PC-3 (cell line): Measurements from ENCODE around the gene TTC28. TPM values are rescaled to one million over a fixed set of nuclear protein-coding genes. Genes with fewer than 3 reads are reported as not detected.
A peak's percentile ranks its signal among the peaks of the same experiment; 100 is the strongest.

Source experiments
- ATAC-seq: fragments of 200-7000 bp; cut with Tn5 transposase; 2 replicates; pipeline ENCODE4 v1.9.1; 2020; ENCODE audit warnings: mild to moderate bottlenecking, moderate library complexity
- BruUV-seq: library from RNA; stranded (reverse); fragments of 400-500 nt; replicated peaks from 2 replicates; lab custom pipeline; 2021; lab: Mats Ljungman, UMichigan
- CTCF ChIA-PET: fragments of 300-600 bp; sonication (Branson Sonifier 250); formaldehyde crosslinking; loops from one replicate; lab custom pipeline; 2022; ENCODE audit warnings: antibody characterized with exemption; lab: Charles Lee
- POLR2A ChIA-PET: fragments of 300-600 bp; sonication (Branson Sonifier 250); formaldehyde crosslinking; loops from one replicate; lab custom pipeline; 2022; ENCODE audit warnings: antibody characterized with exemption; ENCODE audit not compliant: unreplicated experiment; lab: Charles Lee
- DNase-seq: peaks from one replicate; pipeline ENCODE4 v3.0.0-alpha.2; 2015
- H2AFZ ChIP-seq: fragments of 300-600 bp; sonication (generic); 2 replicates; pipeline ENCODE4 v1.6.0; 2016; ENCODE audit warnings: antibody characterized with exemption, low read length
- H3F3A ChIP-seq: fragments of 300-600 bp; sonication (generic); one replicate; pipeline ENCODE4 v1.6.0; 2017; ENCODE audit warnings: antibody characterized with exemption, low read length, control low read depth, mild to moderate bottlenecking; ENCODE audit not compliant: unreplicated experiment
- H3K27ac ChIP-seq: fragments of 300-600 bp; sonication (generic); 2 replicates; pipeline ENCODE4 v1.5.1; 2016; ENCODE audit warnings: mild to moderate bottlenecking, low read length
- H3K27me3 ChIP-seq: fragments of 300-600 bp; sonication (generic); 2 replicates; pipeline ENCODE4 v1.6.1; 2016; ENCODE audit warnings: low read length, mixed read lengths
- H3K36me3 ChIP-seq: fragments of 300-600 bp; sonication (generic); 2 replicates; pipeline ENCODE4 v1.6.1; 2016; ENCODE audit warnings: low read depth, mixed run types, low read length, mixed read lengths
- H3K4me1 ChIP-seq: fragments of 300-600 bp; sonication (generic); 2 replicates; pipeline ENCODE4 v1.5.1; 2016; ENCODE audit warnings: low read length; ENCODE audit not compliant: insufficient read depth
- H3K4me2 ChIP-seq: fragments of 300-600 bp; sonication (generic); 2 replicates; pipeline ENCODE4 v1.6.0; 2016; ENCODE audit warnings: low read length
- H3K4me3 ChIP-seq: fragments of 300-600 bp; sonication (generic); 2 replicates; pipeline ENCODE4 v1.5.1; 2016; ENCODE audit warnings: mild to moderate bottlenecking, low read length, mixed read lengths
- H3K79me2 ChIP-seq: fragments of 300-600 bp; sonication (generic); 2 replicates; pipeline ENCODE4 v1.6.1; 2017; ENCODE audit warnings: low read length, mixed read lengths
- H3K9ac ChIP-seq: fragments of 300-600 bp; sonication (generic); 2 replicates; pipeline ENCODE4 v1.6.0; 2016; ENCODE audit warnings: mild to moderate bottlenecking, low read length
- H3K9me2 ChIP-seq: fragments of 300-600 bp; sonication (generic); replicated peaks from 2 replicates; pipeline ENCODE4 v1.6.1; 2016; ENCODE audit warnings: mixed run types, low read length, mixed read lengths
- H3K9me3 ChIP-seq: fragments of 300-600 bp; sonication (generic); 2 replicates; pipeline ENCODE4 v1.6.1; 2016; ENCODE audit warnings: low read length, mixed read lengths
- H4K20me1 ChIP-seq: fragments of 300-600 bp; sonication (generic); 2 replicates; pipeline ENCODE4 v1.6.1; 2016; ENCODE audit warnings: low read length, mixed read lengths
- EZH2 ChIP-seq: fragments of 300-600 bp; sonication (generic); IDR thresholded peaks from one replicate; pipeline ENCODE4 v1.6.1; 2017; ENCODE audit warnings: antibody characterized with exemption, mild to moderate bottlenecking, low read length; ENCODE audit not compliant: unreplicated experiment
- EZH2phosphoT487 ChIP-seq: fragments of 300-600 bp; sonication (generic); IDR thresholded peaks from 2 replicates; pipeline ENCODE4 v1.6.1; 2018; ENCODE audit warnings: mild to moderate bottlenecking, antibody characterized with exemption, low read length, borderline replicate concordance
- intact Hi-C: fragments of 100-400 bp; cut with micrococcal nuclease; formaldehyde crosslinking; loops from 2 replicates; pipeline ENCODE4 v1.9.0; 2023
- total RNA-seq: library from RNA; depleted of rRNA; stranded (reverse); fragments of >200 nt; gene quantifications from 2 replicates; pipeline ENCODE4 v1.2.3, GENCODE V29; 2014
- TF ChIP-seq, protein P1 (sequence below): fragments of 300-600 bp; sonication (generic); conservative IDR thresholded peaks from 2 replicates; pipeline ENCODE4 v1.5.1; 2017; ENCODE audit warnings: antibody characterized with exemption, low read depth, mild to moderate bottlenecking, low read length

Gene TTC28
- total RNA-seq, 1 experiment from 2014 or later = 6.3 TPM

DNA sequence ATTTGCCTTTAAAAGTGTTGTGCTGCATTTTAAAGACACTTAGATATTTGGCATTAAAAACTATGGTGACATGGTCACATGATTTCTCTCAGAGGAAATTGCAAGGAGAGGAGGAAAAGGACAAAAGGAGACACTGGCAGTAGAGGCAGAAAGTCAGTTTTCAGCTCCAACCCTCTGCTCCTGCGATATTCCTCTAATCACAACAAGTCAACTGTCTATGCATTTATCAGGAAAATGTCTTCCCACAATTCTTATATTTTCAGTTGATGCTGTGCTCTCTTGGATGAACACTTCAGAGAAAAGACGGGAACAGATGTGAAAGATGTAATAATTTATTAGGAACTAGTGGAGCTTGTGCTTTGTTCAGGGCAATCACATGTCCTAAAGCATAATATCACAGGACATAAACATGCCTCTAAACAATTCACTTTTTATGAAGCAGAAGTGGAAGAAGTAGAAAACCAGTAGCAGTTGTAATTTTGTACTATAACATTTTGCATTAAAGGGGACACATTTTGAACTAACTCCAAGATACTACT is 419.8 kb downstream of the TTC28 start:
- no peak overlapping the region for H3K4me2 ChIP-seq
- no peak overlapping the region for H3K9ac ChIP-seq
- intact Hi-C loops = loop anchor here (10.0 kb wide), 1 partner anchor 205 kb away; no protein-coding TSS in a partner anchor
- no peaks in the 10 kb centered on the region for H3F3A ChIP-seq
- no peaks in the 10 kb centered on the region for H4K20me1 ChIP-seq
- no peak overlapping the region for H2AFZ ChIP-seq
- H3K4me1 ChIP-seq = no peaks in the 10 kb centered on the region
- ATAC-seq (no peak), DNase-seq (no peak)
- no peaks in the 10 kb centered on the region for H3K36me3 ChIP-seq
- ChIA-PET CTCF (no interaction called here), POLR2A (no interaction called here)
- no peak overlapping the region for H3K27ac ChIP-seq
- BruUV-seq = no TSS peak
- H3K27me3 ChIP-seq = no peaks in the 10 kb centered on the region
- H3K9me2 ChIP-seq = no peaks in the 10 kb centered on the region
- H3K79me2 ChIP-seq = no peaks in the 10 kb centered on the region
- H3K4me3 ChIP-seq = no peak overlapping the region
- H3K9me3 ChIP-seq = no peaks in the 10 kb centered on the region
- TF ChIP-seq EZH2 = no peak

DNA sequence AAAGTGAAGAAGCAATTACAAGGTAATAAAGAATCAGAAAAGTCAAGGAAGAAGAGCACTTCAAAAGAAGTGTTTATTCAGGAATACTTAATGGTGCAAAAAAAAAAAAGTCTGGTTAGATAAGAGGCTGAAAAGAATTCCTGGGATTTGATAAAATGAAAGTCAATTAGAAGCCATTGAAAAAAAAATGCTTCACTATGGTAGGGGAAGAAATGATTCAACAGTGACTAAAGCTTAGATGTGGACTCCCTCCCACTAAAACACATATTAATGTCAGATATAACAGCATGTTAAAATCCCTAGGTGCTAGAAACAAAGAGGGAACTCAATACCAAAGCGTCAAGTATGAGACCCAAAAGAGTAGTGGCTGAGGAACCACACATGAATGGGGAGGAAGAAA is 425.2 kb downstream of the TTC28 start:
- no peaks in the 10 kb centered on the region for H3F3A ChIP-seq
- no peak overlapping the region for H3K9ac ChIP-seq
- no peaks in the 10 kb centered on the region for H3K27me3 ChIP-seq
- no peak overlapping the region for H2AFZ ChIP-seq
- peaks cover 4% of the 10 kb centered on the region; the same call in 1 of the 2 replicates for H3K4me1 ChIP-seq
- H4K20me1 ChIP-seq = no peaks in the 10 kb centered on the region
- ChIA-PET CTCF (no interaction called here), POLR2A (no interaction called here)
- no peaks in the 10 kb centered on the region for H3K36me3 ChIP-seq
- H3K4me2 ChIP-seq = no peak overlapping the region
- H3K79me2 ChIP-seq = no peaks in the 10 kb centered on the region
- no peaks in the 10 kb centered on the region for H3K9me2 ChIP-seq
- H3K4me3 ChIP-seq = no peak overlapping the region
- DNase-seq (no peak), ATAC-seq (peak; percentile 24; the same call in 1 of the 2 replicates)
- TF ChIP-seq, protein P1, sequence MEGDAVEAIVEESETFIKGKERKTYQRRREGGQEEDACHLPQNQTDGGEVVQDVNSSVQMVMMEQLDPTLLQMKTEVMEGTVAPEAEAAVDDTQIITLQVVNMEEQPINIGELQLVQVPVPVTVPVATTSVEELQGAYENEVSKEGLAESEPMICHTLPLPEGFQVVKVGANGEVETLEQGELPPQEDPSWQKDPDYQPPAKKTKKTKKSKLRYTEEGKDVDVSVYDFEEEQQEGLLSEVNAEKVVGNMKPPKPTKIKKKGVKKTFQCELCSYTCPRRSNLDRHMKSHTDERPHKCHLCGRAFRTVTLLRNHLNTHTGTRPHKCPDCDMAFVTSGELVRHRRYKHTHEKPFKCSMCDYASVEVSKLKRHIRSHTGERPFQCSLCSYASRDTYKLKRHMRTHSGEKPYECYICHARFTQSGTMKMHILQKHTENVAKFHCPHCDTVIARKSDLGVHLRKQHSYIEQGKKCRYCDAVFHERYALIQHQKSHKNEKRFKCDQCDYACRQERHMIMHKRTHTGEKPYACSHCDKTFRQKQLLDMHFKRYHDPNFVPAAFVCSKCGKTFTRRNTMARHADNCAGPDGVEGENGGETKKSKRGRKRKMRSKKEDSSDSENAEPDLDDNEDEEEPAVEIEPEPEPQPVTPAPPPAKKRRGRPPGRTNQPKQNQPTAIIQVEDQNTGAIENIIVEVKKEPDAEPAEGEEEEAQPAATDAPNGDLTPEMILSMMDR = no peak
- TF ChIP-seq EZH2phosphoT487 (no peak), EZH2 (no peak)
- no peaks in the 10 kb centered on the region for H3K9me3 ChIP-seq
- no TSS peak for BruUV-seq
- H3K27ac ChIP-seq = no peak overlapping the region
- intact Hi-C loops = loop anchor here (10.0 kb wide), 1 partner anchor 200 kb away; no protein-coding TSS in a partner anchor

DNA sequence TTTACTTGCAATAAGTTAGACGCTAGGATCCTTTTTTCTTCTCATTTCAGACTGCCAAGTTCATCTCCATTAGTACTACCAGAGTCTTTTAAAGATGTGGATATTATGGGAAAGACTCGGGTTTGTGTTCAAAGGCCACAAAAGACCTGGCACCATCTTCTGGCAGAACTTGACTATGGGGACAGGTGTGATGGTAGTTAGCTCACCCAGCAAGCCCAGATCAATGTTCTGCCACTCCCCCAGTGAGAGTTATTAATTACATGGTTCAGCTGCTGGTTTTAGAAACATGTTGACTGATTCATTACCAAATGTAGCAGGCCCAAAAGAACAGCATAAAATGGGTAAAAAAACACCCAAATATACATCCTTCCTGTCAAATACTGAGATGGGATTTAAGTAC is 427.1 kb downstream of the TTC28 start:
- no peak overlapping the region for H3K4me3 ChIP-seq
- no peaks in the 10 kb centered on the region for H3F3A ChIP-seq
- DNase-seq (no peak), ATAC-seq (no peak)
- H3K9ac ChIP-seq = no peak overlapping the region
- H3K79me2 ChIP-seq = no peaks in the 10 kb centered on the region
- BruUV-seq = no TSS peak
- no peak for TF ChIP-seq EZH2
- no peak for TF ChIP-seq EZH2phosphoT487
- TF ChIP-seq, protein P1 = no peak
- no peaks in the 10 kb centered on the region for H3K9me2 ChIP-seq
- no peak overlapping the region for H3K27ac ChIP-seq
- no peaks in the 10 kb centered on the region for H3K27me3 ChIP-seq
- H2AFZ ChIP-seq = no peak overlapping the region
- H3K4me1 ChIP-seq = peaks cover 4% of the 10 kb centered on the region; the same call in 1 of the 2 replicates
- no peak overlapping the region for H3K4me2 ChIP-seq
- H3K36me3 ChIP-seq = no peaks in the 10 kb centered on the region
- intact Hi-C loops = loop anchor here (10.0 kb wide), 1 partner anchor 198 kb away; no protein-coding TSS in a partner anchor
- CTCF ChIA-PET = interaction anchor here (0.6 to 1.1 kb wide), 2 partner anchors 157 to 339 kb away, joined by 4 read pairs; no protein-coding TSS in a partner anchor
- H3K9me3 ChIP-seq = no peaks in the 10 kb centered on the region
- no peaks in the 10 kb centered on the region for H4K20me1 ChIP-seq
- POLR2A ChIA-PET = no interaction called here
